B cell (primary cell): ENCODE measurements around the gene NUCKS1.

Experiments
- CTCF ChIP-seq: fragments of 200-600 bp; IDR thresholded peaks from one replicate; pipeline ENCODE4 v1.8.0; 2022; ENCODE audit warnings: antibody characterized with exemption, mild to moderate bottlenecking
- EZH2 ChIP-seq: IDR thresholded peaks from 2 replicates; pipeline ENCODE4 v1.6.1; 2012; ENCODE audit warnings: borderline replicate concordance, low read depth, mild to moderate bottlenecking, moderate library complexity, low read length; ENCODE audit not compliant: insufficient read depth, poor library complexity, severe bottlenecking

DNA sequence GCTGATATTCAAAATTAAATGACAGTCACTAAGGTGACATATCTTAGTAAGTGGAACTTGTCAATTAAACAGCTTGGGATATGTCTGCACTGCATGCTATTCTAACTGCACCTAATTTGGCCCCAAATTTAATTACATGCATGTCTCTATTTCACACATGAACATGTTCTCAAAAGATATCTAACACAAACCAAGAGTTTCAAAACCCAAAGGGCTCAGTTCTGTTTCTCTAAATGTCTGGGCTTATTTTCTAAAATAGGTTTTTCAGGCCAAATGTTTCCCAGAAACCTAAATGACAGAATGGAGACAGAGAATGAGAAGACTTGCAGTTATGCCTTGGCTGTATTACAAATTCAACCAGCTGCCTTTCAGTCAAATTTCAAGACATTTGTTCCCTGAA is 14.0 kb upstream of the NUCKS1 start:
- TF ChIP-seq CTCF, result no peak
- no peak for TF ChIP-seq EZH2
